ENCODE measurements around the gene CITED4. TPM values are rescaled to one million over a fixed set of nuclear protein-coding genes. Genes with fewer than 3 reads are reported as not detected.

CITED4 gene
- total and polyA plus RNA-seq, 9 of the 15 experiments (the other 6 are each of a cell fraction or from before 2014, with no cell fraction given) = 0.11 to 1.2 (median 0.17) TPM; not detected in 2

GRCh38 chr1:40817791-40818263 lies 44.3 kb downstream of the CITED4 start (continued):
- TF ChIP-seq POLR2B (IDR thresholded peaks at IDR 0.05; ENCODE audit: low read depth, partially characterized antibody) (no peak), U2AF2 (optimal IDR thresholded peaks at IDR 0.05; ENCODE audit: low read depth, low read length) (no peak), MYBL2 (IDR thresholded peaks at IDR 0.05; ENCODE audit: low read depth) (no peak), MYBL2 (CRISPR knock-in tag; IDR thresholded peaks at IDR 0.05; ENCODE audit: borderline replicate concordance) (no peak), DLX4 (CRISPR knock-in tag; IDR thresholded peaks at IDR 0.05) (no peak), KLF1 (tag; IDR thresholded peaks at IDR 0.05) (no peak), MAX (CRISPR knock-in tag; IDR thresholded peaks at IDR 0.05) (no peak), ILK (tag; IDR thresholded peaks at IDR 0.05; ENCODE audit: borderline replicate concordance, low read depth) (no peak), ZMIZ1 (IDR thresholded peaks at IDR 0.05; ENCODE audit: low read depth in 2 of 2, low read length in 2 of 2) (no peak), HLTF (IDR thresholded peaks at IDR 0.05) (no peak)

Data from K562 (cell line).